Uterus (tissue), 2 donors: ENCODE data around the gene ZNF547.

ENCODE experiments used
- POLR2A ChIP-seq, 2 donors: fragments of 450-650 bp; IDR thresholded peaks; one replicate each; pipeline ENCODE4 v1.6.1; 2016; ENCODE audit warnings: antibody characterized with exemption in 2 of 2, mild to moderate bottlenecking in 1 of 2, moderate library complexity in 1 of 2
- TF ChIP-seq, protein P1 (sequence below), 4 experiments: fragments of 200-600 bp in 2 of 4; fragments of 450-650 bp in 2 of 4; sonication (generic) in 2 of 4; IDR thresholded peaks; one replicate each; pipeline ENCODE4 v1.5.1; 2016 to 2019; ENCODE audit warnings: antibody characterized with exemption in 4 of 4, mild to moderate bottlenecking in 2 of 4, moderate library complexity in 1 of 4

DNA sequence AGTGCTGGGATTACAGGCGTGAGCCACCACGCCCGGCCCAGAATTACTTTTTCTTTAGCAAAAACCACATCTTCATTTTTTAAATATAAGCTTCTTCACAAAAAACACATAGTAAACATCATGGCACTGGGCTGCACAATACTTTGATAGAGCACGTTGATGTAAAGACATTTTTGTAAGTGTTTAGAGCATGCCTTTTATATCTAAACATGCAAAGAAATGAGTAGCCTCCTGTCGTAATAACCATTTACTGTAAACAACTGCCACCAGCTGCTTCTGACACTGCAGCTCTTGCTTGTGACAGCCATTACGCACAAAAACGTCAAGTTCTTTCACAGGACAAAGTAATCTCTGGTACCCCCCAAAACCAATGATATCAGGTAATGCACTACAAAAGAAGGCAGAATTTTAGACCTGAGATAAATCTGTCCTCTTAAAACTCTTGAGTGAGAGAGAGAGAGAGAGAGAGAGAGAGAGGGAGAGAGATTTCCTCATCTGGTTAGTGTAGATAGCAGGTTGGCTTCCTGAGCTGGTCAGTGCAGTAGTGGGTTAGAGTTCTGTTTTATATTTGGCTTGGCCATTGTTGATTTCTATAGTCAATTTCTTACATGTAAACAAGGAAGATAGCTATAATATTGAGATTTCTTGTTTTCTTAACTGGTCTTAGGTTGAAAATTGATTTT is 19.6 kb downstream of the ZNF547 start:
- TF ChIP-seq, protein P1, sequence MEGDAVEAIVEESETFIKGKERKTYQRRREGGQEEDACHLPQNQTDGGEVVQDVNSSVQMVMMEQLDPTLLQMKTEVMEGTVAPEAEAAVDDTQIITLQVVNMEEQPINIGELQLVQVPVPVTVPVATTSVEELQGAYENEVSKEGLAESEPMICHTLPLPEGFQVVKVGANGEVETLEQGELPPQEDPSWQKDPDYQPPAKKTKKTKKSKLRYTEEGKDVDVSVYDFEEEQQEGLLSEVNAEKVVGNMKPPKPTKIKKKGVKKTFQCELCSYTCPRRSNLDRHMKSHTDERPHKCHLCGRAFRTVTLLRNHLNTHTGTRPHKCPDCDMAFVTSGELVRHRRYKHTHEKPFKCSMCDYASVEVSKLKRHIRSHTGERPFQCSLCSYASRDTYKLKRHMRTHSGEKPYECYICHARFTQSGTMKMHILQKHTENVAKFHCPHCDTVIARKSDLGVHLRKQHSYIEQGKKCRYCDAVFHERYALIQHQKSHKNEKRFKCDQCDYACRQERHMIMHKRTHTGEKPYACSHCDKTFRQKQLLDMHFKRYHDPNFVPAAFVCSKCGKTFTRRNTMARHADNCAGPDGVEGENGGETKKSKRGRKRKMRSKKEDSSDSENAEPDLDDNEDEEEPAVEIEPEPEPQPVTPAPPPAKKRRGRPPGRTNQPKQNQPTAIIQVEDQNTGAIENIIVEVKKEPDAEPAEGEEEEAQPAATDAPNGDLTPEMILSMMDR (IDR thresholded peaks at IDR 0.05) = no peak
- TF ChIP-seq POLR2A (IDR thresholded peaks at IDR 0.05) = no peak
